ENCODE measurements around the gene SNAP29.

SNAP29 gene

GRCh38 chr22:20881869-20882815, 23.3 kb downstream of the SNAP29 start:
- TF ChIP-seq, protein P1, sequence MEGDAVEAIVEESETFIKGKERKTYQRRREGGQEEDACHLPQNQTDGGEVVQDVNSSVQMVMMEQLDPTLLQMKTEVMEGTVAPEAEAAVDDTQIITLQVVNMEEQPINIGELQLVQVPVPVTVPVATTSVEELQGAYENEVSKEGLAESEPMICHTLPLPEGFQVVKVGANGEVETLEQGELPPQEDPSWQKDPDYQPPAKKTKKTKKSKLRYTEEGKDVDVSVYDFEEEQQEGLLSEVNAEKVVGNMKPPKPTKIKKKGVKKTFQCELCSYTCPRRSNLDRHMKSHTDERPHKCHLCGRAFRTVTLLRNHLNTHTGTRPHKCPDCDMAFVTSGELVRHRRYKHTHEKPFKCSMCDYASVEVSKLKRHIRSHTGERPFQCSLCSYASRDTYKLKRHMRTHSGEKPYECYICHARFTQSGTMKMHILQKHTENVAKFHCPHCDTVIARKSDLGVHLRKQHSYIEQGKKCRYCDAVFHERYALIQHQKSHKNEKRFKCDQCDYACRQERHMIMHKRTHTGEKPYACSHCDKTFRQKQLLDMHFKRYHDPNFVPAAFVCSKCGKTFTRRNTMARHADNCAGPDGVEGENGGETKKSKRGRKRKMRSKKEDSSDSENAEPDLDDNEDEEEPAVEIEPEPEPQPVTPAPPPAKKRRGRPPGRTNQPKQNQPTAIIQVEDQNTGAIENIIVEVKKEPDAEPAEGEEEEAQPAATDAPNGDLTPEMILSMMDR (IDR thresholded peaks at IDR 0.05; ENCODE audit: unreplicated experiment in 3 of 3) = no peak
- H3K4me3 Mint-ChIP-seq = no peak overlapping the region
- H3K36me3 Mint-ChIP-seq (ENCODE audit: low read depth) = peaks cover 39% of the 10 kb centered on the region
- H3K9me3 Mint-ChIP-seq = no peaks in the 10 kb centered on the region
- H3K27me3 Mint-ChIP-seq (ENCODE audit: low read depth) = no peaks in the 10 kb centered on the region
- no peak overlapping the region for H3K27ac Mint-ChIP-seq
- H3K4me1 Mint-ChIP-seq = no peaks in the 10 kb centered on the region

GRCh38 chr22:20882855-20883254, 24.0 kb downstream of the SNAP29 start:
- TF ChIP-seq, protein P1 (IDR thresholded peaks at IDR 0.05; ENCODE audit: unreplicated experiment in 3 of 3) = no peak
- Mint-ChIP-seq H3K27me3 (ENCODE audit: low read depth) (no peaks in the 10 kb centered on the region), H3K9me3 (no peaks in the 10 kb centered on the region), H3K4me1 (no peaks in the 10 kb centered on the region), H3K36me3 (ENCODE audit: low read depth) (peaks cover 43% of the 10 kb centered on the region), H3K27ac (no peak overlapping the region), H3K4me3 (no peak overlapping the region)

- no peak overlapping the region for H3K27ac Mint-ChIP-seq
- no peaks in the 10 kb centered on the region for H3K4me1 Mint-ChIP-seq
- TF ChIP-seq, protein P1 (IDR thresholded peaks at IDR 0.05; ENCODE audit: unreplicated experiment in 3 of 3) = no peak
- no peaks in the 10 kb centered on the region for H3K27me3 Mint-ChIP-seq (ENCODE audit: low read depth)
- no peak overlapping the region for H3K4me3 Mint-ChIP-seq
- peaks cover 51% of the 10 kb centered on the region for H3K36me3 Mint-ChIP-seq (ENCODE audit: low read depth)
- no peaks in the 10 kb centered on the region for H3K9me3 Mint-ChIP-seq
Observed at GRCh38 chr22:20884454-20884853, 25.6 kb downstream of the SNAP29 start.

DNA sequence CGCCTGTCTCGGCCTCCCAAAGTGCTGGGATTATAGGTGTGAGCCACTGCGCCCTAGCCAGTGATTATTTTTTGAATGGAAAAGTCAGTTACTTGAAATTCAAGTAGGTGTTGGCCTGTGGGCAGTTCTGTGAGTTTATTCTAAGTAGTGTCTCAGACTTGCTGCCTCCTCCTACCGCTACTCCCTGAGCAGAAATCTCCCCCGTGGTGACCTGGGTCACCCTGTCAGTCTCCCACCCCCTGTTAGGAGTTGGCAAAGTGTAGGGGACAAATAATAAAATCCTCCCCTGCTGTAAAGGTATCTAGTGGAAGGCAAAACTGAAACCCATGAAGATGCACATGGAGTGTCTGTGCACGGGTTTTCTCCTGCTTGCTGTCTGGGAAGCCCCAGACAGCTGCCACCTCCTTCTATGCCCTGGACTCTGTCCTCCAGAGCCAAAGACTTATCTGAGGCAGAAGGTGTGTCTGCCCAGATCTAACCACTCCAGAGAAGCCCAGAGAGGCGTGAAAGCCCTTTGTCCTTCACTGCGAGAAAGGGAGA, 26.3 kb downstream of the SNAP29 start:
- H3K27me3 Mint-ChIP-seq (ENCODE audit: low read depth) = no peaks in the 10 kb centered on the region
- TF ChIP-seq, protein P1 (IDR thresholded peaks at IDR 0.05; ENCODE audit: unreplicated experiment in 3 of 3) = no peak
- peaks cover 54% of the 10 kb centered on the region for H3K36me3 Mint-ChIP-seq (ENCODE audit: low read depth)
- H3K27ac Mint-ChIP-seq = peak overlapping the region in 2 of 3 experiments; percentile 17 to 79
- no peaks in the 10 kb centered on the region for H3K4me1 Mint-ChIP-seq
- no peak overlapping the region for H3K4me3 Mint-ChIP-seq
- H3K9me3 Mint-ChIP-seq = no peaks in the 10 kb centered on the region

GRCh38 chr22:20885557-20886323, 26.9 kb downstream of the SNAP29 start:
- Mint-ChIP-seq H3K36me3 (ENCODE audit: low read depth) (peaks cover 52% of the 10 kb centered on the region), H3K4me1 (no peaks in the 10 kb centered on the region), H3K4me3 (no peak overlapping the region), H3K27me3 (ENCODE audit: low read depth) (no peaks in the 10 kb centered on the region), H3K9me3 (no peaks in the 10 kb centered on the region), H3K27ac (peak overlapping the region in 2 of 3 experiments; percentile 17 to 79)
- TF ChIP-seq, protein P1 (IDR thresholded peaks at IDR 0.05; ENCODE audit: unreplicated experiment in 3 of 3) = peak; percentile 73 to 81 (median 81)

Measured in nephron (organoid).